IMR-90 (cell line): ENCODE results near the gene DIAPH2. TPM values are rescaled to one million over a fixed set of nuclear protein-coding genes. Genes with fewer than 3 reads are reported as not detected.

Source experiments
- ATAC-seq: fragments of 200-7000 bp; cut with Tn5 transposase; 2 replicates; pipeline ENCODE4 v1.9.1; 2020; ENCODE audit warnings: low read depth, mild to moderate bottlenecking, moderate library complexity
- BruUV-seq: library from RNA; stranded (reverse); fragments of 400-500 nt; replicated peaks from 2 replicates; lab custom pipeline; 2021; lab: Mats Ljungman, UMichigan
- CTCF ChIA-PET: fragments of 300-600 bp; formaldehyde crosslinking; extraction: SDS; loops from one replicate; lab custom pipeline; 2021; ENCODE audit warnings: antibody characterized with exemption; lab: Yijun Ruan, JAX
- POLR2A ChIA-PET: fragments of 300-600 bp; sonication (Branson Sonifier 250); formaldehyde crosslinking; loops from one replicate; lab custom pipeline; 2022; ENCODE audit warnings: antibody characterized with exemption; ENCODE audit not compliant: unreplicated experiment; lab: Charles Lee
- DNase-seq: peaks from one replicate; pipeline ENCODE4 v3.0.0; 2013
- H2AFZ ChIP-seq: replicated peaks from 2 replicates; pipeline ENCODE3; 2013; ENCODE audit warnings: low read length, mild to moderate bottlenecking; ENCODE audit not compliant: poor library complexity
- H2AK5ac ChIP-seq: 2 replicates; pipeline ENCODE4 v1.6.1; 2013; ENCODE audit warnings: low read depth, low read length, inconsistent platforms
- H2AK9ac ChIP-seq: replicated peaks from 2 replicates; pipeline ENCODE3; 2013; ENCODE audit warnings: mild to moderate bottlenecking, low read depth, low read length, moderate library complexity; ENCODE audit not compliant: poor library complexity
- H2BK120ac ChIP-seq: 2 replicates; pipeline ENCODE4 v1.6.1; 2013; ENCODE audit warnings: low read depth, low read length, inconsistent platforms
- H2BK15ac ChIP-seq: 3 replicates; pipeline ENCODE4 v1.6.1; 2013; ENCODE audit warnings: low read depth, low read length, inconsistent platforms
- H2BK20ac ChIP-seq: 2 replicates; pipeline ENCODE4 v1.6.1; 2013; ENCODE audit warnings: low read depth, mild to moderate bottlenecking, inconsistent platforms, low read length, moderate library complexity
- H2BK5ac ChIP-seq: 2 replicates; pipeline ENCODE4 v1.6.1; 2013; ENCODE audit warnings: mild to moderate bottlenecking, low read depth, low read length, inconsistent platforms; ENCODE audit not compliant: poor library complexity, severe bottlenecking
- H3K14ac ChIP-seq: replicated peaks from 2 replicates; pipeline ENCODE4 v1.6.1; 2013; ENCODE audit warnings: low read depth, low read length, inconsistent platforms
- H3K18ac ChIP-seq: 2 replicates; pipeline ENCODE4 v1.6.1; 2013; ENCODE audit warnings: low read depth, low read length, control low read depth
- H3K23ac ChIP-seq: 2 replicates; pipeline ENCODE4 v1.6.1; 2013; ENCODE audit warnings: low read depth, low read length, inconsistent platforms
- H3K27ac ChIP-seq: 2 replicates; pipeline ENCODE4 v1.5.1; 2013; ENCODE audit warnings: mild to moderate bottlenecking, control low read depth, low read length; ENCODE audit not compliant: insufficient read depth
- H3K27me3 ChIP-seq: 2 replicates; pipeline ENCODE4 v1.6.1; 2013; ENCODE audit warnings: low read length; ENCODE audit not compliant: control insufficient read depth, insufficient read depth
- H3K36me3 ChIP-seq: 2 replicates; pipeline ENCODE4 v1.6.1; 2013; ENCODE audit warnings: low read length, mixed read lengths; ENCODE audit not compliant: control insufficient read depth, insufficient read depth
- H3K4ac ChIP-seq: 2 replicates; pipeline ENCODE4 v1.6.1; 2013; ENCODE audit warnings: low read depth, low read length, inconsistent platforms
- H3K4me1 ChIP-seq: 2 replicates; pipeline ENCODE4 v1.6.1; 2013; ENCODE audit warnings: low read length, mixed read lengths; ENCODE audit not compliant: control insufficient read depth, insufficient read depth
- H3K4me2 ChIP-seq: 2 replicates; pipeline ENCODE4 v1.6.1; 2013; ENCODE audit warnings: low read depth, mild to moderate bottlenecking, control low read depth, low read length, moderate library complexity
- H3K4me3 ChIP-seq: 2 replicates; pipeline ENCODE4 v1.5.1; 2013; ENCODE audit warnings: low read depth, mild to moderate bottlenecking, control low read depth, low read length, moderate library complexity; ENCODE audit not compliant: insufficient read depth
- H3K56ac ChIP-seq: 2 replicates; pipeline ENCODE4 v1.6.1; 2013; ENCODE audit warnings: low read length, inconsistent platforms; ENCODE audit not compliant: insufficient read depth; ENCODE audit errors: extremely low read depth
- H3K79me1 ChIP-seq, 2 experiments: 2 replicates each; pipeline ENCODE4 v1.6.1; 2013; ENCODE audit warnings: low read length in 2 of 2, inconsistent platforms in 1 of 2, low read depth in 1 of 2
- H3K9ac ChIP-seq: 2 replicates; pipeline ENCODE4 v1.6.1; 2013; ENCODE audit warnings: low read depth, low read length, control low read depth
- H3K9me1 ChIP-seq: 2 replicates; pipeline ENCODE4 v1.6.1; 2013; ENCODE audit warnings: low read length, inconsistent platforms; ENCODE audit not compliant: insufficient read depth
- H3K9me3 ChIP-seq: 2 replicates; pipeline ENCODE4 v1.6.1; 2013; ENCODE audit warnings: low read length; ENCODE audit not compliant: control insufficient read depth, insufficient read depth
- H4K20me1 ChIP-seq: 2 replicates; pipeline ENCODE4 v1.6.1; 2013; ENCODE audit warnings: low read length, inconsistent platforms; ENCODE audit not compliant: insufficient read depth
- H4K5ac ChIP-seq: 2 replicates; pipeline ENCODE4 v1.6.1; 2013; ENCODE audit warnings: mild to moderate bottlenecking, low read depth, low read length, control low read depth
- H4K8ac ChIP-seq, 2 experiments: 2 replicates each; pipeline ENCODE4 v1.6.1; 2013; ENCODE audit warnings: low read depth in 2 of 2, low read length in 2 of 2, control low read depth in 1 of 2, inconsistent platforms in 1 of 2
- H4K91ac ChIP-seq: 2 replicates; pipeline ENCODE4 v1.6.1; 2013; ENCODE audit warnings: low read depth, low read length, inconsistent platforms; ENCODE audit not compliant: insufficient read depth
- BHLHE40 ChIP-seq: fragments of 150-350 bp; IDR thresholded peaks from 2 replicates; pipeline ENCODE4 v1.6.1; 2016; ENCODE audit warnings: mild to moderate bottlenecking, low read depth, low read length
- CHD1 ChIP-seq: IDR thresholded peaks from 2 replicates; pipeline ENCODE4 v1.6.1; 2012; ENCODE audit warnings: low read depth, low read length, improper control_type of control experiment
- MAZ ChIP-seq: IDR thresholded peaks from 2 replicates; pipeline ENCODE4 v1.6.1; 2012; ENCODE audit warnings: low read depth, mild to moderate bottlenecking, low read length, improper control_type of control experiment, moderate library complexity, borderline replicate concordance
- MXI1 ChIP-seq: IDR thresholded peaks from 2 replicates; pipeline ENCODE4 v1.6.1; 2012; ENCODE audit warnings: low read depth, mild to moderate bottlenecking, low read length, moderate library complexity, borderline replicate concordance
- POLR2A ChIP-seq: IDR thresholded peaks from 2 replicates; pipeline ENCODE4 v1.6.1; 2012; ENCODE audit warnings: mild to moderate bottlenecking, low read depth, low read length
- SMC3 ChIP-seq: fragments of 150-350 bp; IDR thresholded peaks from 2 replicates; pipeline ENCODE4 v1.6.1; 2016; ENCODE audit warnings: low read depth, mild to moderate bottlenecking, antibody characterized with exemption, low read length, moderate library complexity
- WGBS, 2 experiments: methylation state at CpG; one replicate each; pipeline versions ENCODE4 v1.1.5 to v1.1.7; 2013; ENCODE audit warnings: missing lambda C conversion rate in 2 of 2; ENCODE audit not compliant: insufficient read length in 1 of 2; ENCODE audit errors: extremely low coverage in 2 of 2; 5-methylcytosine and 5-hydroxymethylcytosine counted together
- dilution Hi-C: fragments of 300-500 bp; cut with HindIII; formaldehyde crosslinking; loops from one replicate; pipeline ENCODE4 v1.14.3; 2018; ENCODE audit warnings: low sequenced_read_pairs; ENCODE audit not compliant: unreplicated experiment
- in situ Hi-C: fragments of 300-500 bp; cut with MboI; formaldehyde crosslinking; loops from 3 replicates; pipeline ENCODE4 v1.14.3; 2019; ENCODE audit warnings: low sequenced_read_pairs, inconsistent platforms, mixed read lengths
- intact Hi-C: fragments of 100-400 bp; cut with micrococcal nuclease; formaldehyde crosslinking; loops from 2 replicates; pipeline ENCODE4 v1.10.0; 2022
- polyA plus RNA-seq, 3 experiments: library from polyadenylated mRNA; depleted of rRNA; stranded (reverse); fragments of >200 nt; gene quantifications; 2 replicates each; pipeline ENCODE4 v1.2.3, GENCODE V29; 2012; ENCODE audit warnings: low replicate concordance in 1 of 3
- total RNA-seq: library from RNA; depleted of rRNA; stranded (reverse); fragments of >200 nt; gene quantifications from 2 replicates; pipeline ENCODE4 v1.2.3, GENCODE V29; 2012

Gene DIAPH2
- total and polyA plus RNA-seq, 2 of the 4 experiments (the other 2 are of a cell fraction), result 3.6 to 19.9 TPM

GRCh38 chrX:97326456-97326855 lies 641.8 kb downstream of the DIAPH2 start:
- no peak overlapping the region for H4K91ac ChIP-seq
- H3K18ac ChIP-seq, result no peak overlapping the region
- CTCF ChIA-PET, result interaction anchor here (0.6 kb wide), 1 partner anchor 227 kb away, joined by 3 read pairs; no protein-coding TSS in a partner anchor
- H3K4me2 ChIP-seq, result no peak overlapping the region
- no peaks in the 10 kb centered on the region for H3K27me3 ChIP-seq
- H4K20me1 ChIP-seq, result no peaks in the 10 kb centered on the region
- H4K8ac ChIP-seq, result no peak overlapping the region
- dilution Hi-C loops (no loop called here), in situ Hi-C loops (no loop called here), intact Hi-C loops (no loop called here)
- no peak overlapping the region for H2BK15ac ChIP-seq
- no peak overlapping the region for H3K56ac ChIP-seq
- no peak overlapping the region for H2AK5ac ChIP-seq
- H2BK20ac ChIP-seq, result no peak overlapping the region
- no peak for TF ChIP-seq MAZ
- TF ChIP-seq SMC3, result no peak
- no peak for TF ChIP-seq CHD1
- TF ChIP-seq MXI1, result no peak
- no peak for TF ChIP-seq POLR2A
- no peak for TF ChIP-seq BHLHE40
- no TSS peak for BruUV-seq
- H2BK5ac ChIP-seq, result no peak overlapping the region
- no peak overlapping the region for H3K14ac ChIP-seq
- no peak overlapping the region for H3K4ac ChIP-seq
- H2AK9ac ChIP-seq, result no peak overlapping the region
- H3K9me1 ChIP-seq, result no peaks in the 10 kb centered on the region
- H3K27ac ChIP-seq, result no peak overlapping the region
- no peak overlapping the region for H3K4me3 ChIP-seq
- no peaks in the 10 kb centered on the region for H3K4me1 ChIP-seq
- no peak overlapping the region for H2BK120ac ChIP-seq
- H3K79me1 ChIP-seq, result no peaks in the 10 kb centered on the region
- ATAC-seq (no peak), DNase-seq (peak; percentile 19)
- H3K23ac ChIP-seq, result no peak overlapping the region
- H3K36me3 ChIP-seq, result no peaks in the 10 kb centered on the region
- no peaks in the 10 kb centered on the region for H3K9me3 ChIP-seq
- WGBS, 2 experiments, result no CpG with 5 or more reads among the region's 2 CpGs
- POLR2A ChIA-PET, result interaction anchor here (0.9 kb wide), 1 partner anchor 527 kb away, joined by 3 read pairs; no protein-coding TSS in a partner anchor
- H2AFZ ChIP-seq, result no peak overlapping the region
- H3K9ac ChIP-seq, result no peak overlapping the region
- no peak overlapping the region for H4K5ac ChIP-seq
